Subcutaneous abdominal adipose tissue (tissue), 5 donors: Measurements from ENCODE around the gene DCTD.
"Not testable (repeated sequence)": the region's sequence is repeated elsewhere in the genome, so short reads cannot be mapped to it uniquely, and the experiment has no call there.

Experiments
- H3K27ac ChIP-seq: one replicate; pipeline ENCODE4 v1.7.0; 2013; ENCODE audit warnings: low read depth, mild to moderate bottlenecking, inconsistent platforms, low read length, moderate library complexity
- H3K27me3 ChIP-seq, 5 donors: one replicate each; pipeline ENCODE4 v1.7.0; 2013; ENCODE audit warnings: low read length in 5 of 5, inconsistent platforms in 1 of 5; ENCODE audit not compliant: control insufficient read depth in 5 of 5, insufficient read depth in 4 of 5
- H3K36me3 ChIP-seq, 5 donors: one replicate each; pipeline ENCODE4 v1.7.0; 2013; ENCODE audit warnings: low read length in 5 of 5; ENCODE audit not compliant: control insufficient read depth in 5 of 5, insufficient read depth in 5 of 5
- H3K4me1 ChIP-seq, 5 donors: one replicate each; pipeline ENCODE4 v1.7.0; 2013; ENCODE audit warnings: low read length in 5 of 5, mild to moderate bottlenecking in 3 of 5, moderate library complexity in 1 of 5; ENCODE audit not compliant: control insufficient read depth in 5 of 5, insufficient read depth in 5 of 5
- H3K4me3 ChIP-seq, 5 donors: one replicate each; pipeline ENCODE4 v1.7.0; 2013; ENCODE audit warnings: low read length in 5 of 5, low read depth in 1 of 5
- H3K9ac ChIP-seq, 5 donors: one replicate each; pipeline ENCODE4 v1.7.0; 2013; ENCODE audit warnings: low read length in 5 of 5, mild to moderate bottlenecking in 4 of 5, moderate library complexity in 3 of 5
- H3K9me3 ChIP-seq, 5 donors: one replicate each; pipeline ENCODE4 v1.7.0; 2013; ENCODE audit warnings: low read length in 5 of 5; ENCODE audit not compliant: control insufficient read depth in 5 of 5
- donor health status: healthy.
- donor health status: healthy.
- donor health status: healthy.
- donor health status: healthy.
- donor health status: healthy.

The DCTD gene

GRCh38 chr4:182908124-182908523 is 9.1 kb downstream of the DCTD start:
- Histone ChIP-seq H3K27ac (no peak overlapping the region), H3K4me1 (peaks cover 0 to 3% (median 0%) of the 10 kb centered on the region in 5 donors), H3K9ac (no peak overlapping the region), H3K4me3 (no peak overlapping the region), H3K36me3 (peaks cover 18 to 59% (median 45%) of the 10 kb centered on the region in 5 donors), H3K9me3 (peaks cover 0 to 3% (median 0%) of the 10 kb centered on the region in 5 donors), H3K27me3 (no peaks in the 10 kb centered on the region)

- Histone ChIP-seq H3K27me3 (no peaks in the 10 kb centered on the region), H3K9ac (no peak overlapping the region), H3K4me3 (no peak overlapping the region), H3K36me3 (peaks cover 18 to 59% (median 44%) of the 10 kb centered on the region in 5 donors), H3K9me3 (peaks cover 0 to 3% (median 0%) of the 10 kb centered on the region in 5 donors), H3K4me1 (peaks cover 0 to 3% (median 0%) of the 10 kb centered on the region in 5 donors), H3K27ac (no peak overlapping the region)
Measured at GRCh38 chr4:182907396-182907795, 9.8 kb downstream of the DCTD start.

GRCh38 chr4:182906786-182907185 is 10.4 kb downstream of the DCTD start:
- Histone ChIP-seq H3K4me3 (no peak overlapping the region), H3K27ac (no peak overlapping the region), H3K9me3 (peaks cover 0 to 3% (median 0%) of the 10 kb centered on the region in 5 donors), H3K4me1 (peaks cover 0 to 3% (median 0%) of the 10 kb centered on the region in 5 donors), H3K27me3 (no peaks in the 10 kb centered on the region), H3K36me3 (peaks cover 16 to 64% (median 44%) of the 10 kb centered on the region in 5 donors), H3K9ac (no peak overlapping the region)

GRCh38 chr4:182905038-182905437 is 12.1 kb downstream of the DCTD start:
- H3K36me3 ChIP-seq, result peaks cover 19 to 65% (median 39%) of the 10 kb centered on the region in 5 donors

GRCh38 chr4:182904211-182904761 is 12.9 kb downstream of the DCTD start:
- H3K36me3 ChIP-seq, result peaks cover 14 to 64% (median 42%) of the 10 kb centered on the region in 5 donors
- H3K9ac ChIP-seq, result no peak overlapping the region
- no peak overlapping the region for H3K27ac ChIP-seq
- H3K4me1 ChIP-seq, result peaks cover 0 to 3% (median 0%) of the 10 kb centered on the region in 5 donors
- H3K4me3 ChIP-seq, result no peak overlapping the region
- H3K9me3 ChIP-seq, result no peaks in the 10 kb centered on the region
- H3K27me3 ChIP-seq, result no peaks in the 10 kb centered on the region

More at GRCh38 chr4:182905038-182905437, 12.1 kb downstream of the DCTD start:
- no peak overlapping the region for H3K9ac ChIP-seq
- no peaks in the 10 kb centered on the region for H3K9me3 ChIP-seq
- H3K4me1 ChIP-seq, result peaks cover 0 to 3% (median 0%) of the 10 kb centered on the region in 5 donors
- no peak overlapping the region for H3K27ac ChIP-seq
- no peaks in the 10 kb centered on the region for H3K27me3 ChIP-seq
- no peak overlapping the region for H3K4me3 ChIP-seq

GRCh38 chr4:182903013-182903412 is 14.2 kb downstream of the DCTD start:
- Histone ChIP-seq H3K9me3 (no peaks in the 10 kb centered on the region), H3K36me3 (peaks cover 14 to 73% (median 50%) of the 10 kb centered on the region in 5 donors), H3K9ac (no peak overlapping the region), H3K27me3 (no peaks in the 10 kb centered on the region), H3K4me3 (no peak overlapping the region), H3K27ac (no peak overlapping the region), H3K4me1 (peaks cover 0 to 3% (median 0%) of the 10 kb centered on the region in 5 donors)

GRCh38 chr4:182901337-182901736 is 15.8 kb downstream of the DCTD start:
- Histone ChIP-seq H3K9ac (no peak overlapping the region), H3K4me1 (peaks cover 0 to 3% (median 0%) of the 10 kb centered on the region in 5 donors), H3K27me3 (no peaks in the 10 kb centered on the region), H3K36me3 (peaks cover 10 to 72% (median 49%) of the 10 kb centered on the region in 5 donors), H3K9me3 (no peaks in the 10 kb centered on the region), H3K4me3 (no peak overlapping the region), H3K27ac (no peak overlapping the region)

GRCh38 chr4:182900021-182900420 is 17.2 kb downstream of the DCTD start:
- not testable (repeated sequence) for H3K9me3 ChIP-seq, H3K4me1 ChIP-seq, H3K27ac ChIP-seq, H3K27me3 ChIP-seq, H3K4me3 ChIP-seq, H3K9ac ChIP-seq
- peaks cover 9 to 76% (median 55%) of the 10 kb centered on the region in 5 donors for H3K36me3 ChIP-seq

- H3K27me3 ChIP-seq, result no peaks in the 10 kb centered on the region
- peaks cover 15 to 82% (median 62%) of the 10 kb centered on the region in 5 donors for H3K36me3 ChIP-seq
- H3K4me1 ChIP-seq, result no peaks in the 10 kb centered on the region
- no peak overlapping the region for H3K9ac ChIP-seq
- no peaks in the 10 kb centered on the region for H3K9me3 ChIP-seq
- no peak overlapping the region for H3K27ac ChIP-seq
- H3K4me3 ChIP-seq, result no peak overlapping the region
Measured at GRCh38 chr4:182898479-182898799, 18.7 kb downstream of the DCTD start.

- H3K36me3 ChIP-seq, result peaks cover 17 to 82% (median 62%) of the 10 kb centered on the region in 5 donors
- H3K9ac ChIP-seq, result no peak overlapping the region
- no peaks in the 10 kb centered on the region for H3K9me3 ChIP-seq
- H3K4me1 ChIP-seq, result no peaks in the 10 kb centered on the region
- no peaks in the 10 kb centered on the region for H3K27me3 ChIP-seq
- no peak overlapping the region for H3K4me3 ChIP-seq
- H3K27ac ChIP-seq, result no peak overlapping the region
Measured at GRCh38 chr4:182897601-182898478, 19.3 kb downstream of the DCTD start.
